ENCODE measurements around the gene ARHGEF11.

DNA sequence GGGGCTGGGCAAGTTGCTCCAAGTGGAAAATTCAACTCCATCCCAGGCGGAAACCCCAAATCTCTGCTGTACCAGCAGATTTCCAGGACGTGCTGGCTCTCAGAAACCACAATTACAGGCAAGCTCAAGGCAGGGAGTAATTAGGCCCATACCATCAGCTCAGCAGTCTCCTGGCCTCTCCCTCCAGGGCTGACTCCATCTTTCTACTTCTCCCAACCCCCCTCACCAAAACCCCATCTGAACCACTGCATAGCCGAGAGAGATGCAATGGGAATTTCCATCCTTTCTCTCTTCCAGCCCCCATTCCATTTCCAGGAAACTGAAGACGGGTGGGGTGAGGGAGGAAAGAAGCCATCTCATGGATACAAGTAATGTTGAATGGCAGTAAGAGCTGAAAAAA lies 41.2 kb downstream of the ARHGEF11 start:
- TF ChIP-seq, protein P1, sequence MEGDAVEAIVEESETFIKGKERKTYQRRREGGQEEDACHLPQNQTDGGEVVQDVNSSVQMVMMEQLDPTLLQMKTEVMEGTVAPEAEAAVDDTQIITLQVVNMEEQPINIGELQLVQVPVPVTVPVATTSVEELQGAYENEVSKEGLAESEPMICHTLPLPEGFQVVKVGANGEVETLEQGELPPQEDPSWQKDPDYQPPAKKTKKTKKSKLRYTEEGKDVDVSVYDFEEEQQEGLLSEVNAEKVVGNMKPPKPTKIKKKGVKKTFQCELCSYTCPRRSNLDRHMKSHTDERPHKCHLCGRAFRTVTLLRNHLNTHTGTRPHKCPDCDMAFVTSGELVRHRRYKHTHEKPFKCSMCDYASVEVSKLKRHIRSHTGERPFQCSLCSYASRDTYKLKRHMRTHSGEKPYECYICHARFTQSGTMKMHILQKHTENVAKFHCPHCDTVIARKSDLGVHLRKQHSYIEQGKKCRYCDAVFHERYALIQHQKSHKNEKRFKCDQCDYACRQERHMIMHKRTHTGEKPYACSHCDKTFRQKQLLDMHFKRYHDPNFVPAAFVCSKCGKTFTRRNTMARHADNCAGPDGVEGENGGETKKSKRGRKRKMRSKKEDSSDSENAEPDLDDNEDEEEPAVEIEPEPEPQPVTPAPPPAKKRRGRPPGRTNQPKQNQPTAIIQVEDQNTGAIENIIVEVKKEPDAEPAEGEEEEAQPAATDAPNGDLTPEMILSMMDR (IDR thresholded peaks at IDR 0.05; ENCODE audit: borderline replicate concordance, extremely low read depth, low read length, poor library complexity, severe bottlenecking): no peak
- TF ChIP-seq EZH2 (IDR thresholded peaks at IDR 0.05; ENCODE audit: borderline replicate concordance, low read depth, low read length, severe bottlenecking): no peak

Data from DND-41 (cell line).